Skin epidermis (tissue), 12 donors: ENCODE measurements around the gene LPAR5.

Experiments
- H3K27ac ChIP-seq, 21 experiments: fragments of 200-600 bp; sonication (generic) in 11 of 21; one replicate each; pipeline ENCODE4 v1.5.0; 2020; ENCODE audit warnings: mild to moderate bottlenecking in 3 of 21, inconsistent platforms in 2 of 21, moderate library complexity in 2 of 21
- H3K4me3 ChIP-seq, 7 experiments: fragments of 200-600 bp; sonication (generic) in 2 of 7; one replicate each; pipeline ENCODE4 v1.5.0; 2020; ENCODE audit warnings: inconsistent platforms in 2 of 7, mild to moderate bottlenecking in 2 of 7, moderate library complexity in 1 of 7

The LPAR5 gene

DNA sequence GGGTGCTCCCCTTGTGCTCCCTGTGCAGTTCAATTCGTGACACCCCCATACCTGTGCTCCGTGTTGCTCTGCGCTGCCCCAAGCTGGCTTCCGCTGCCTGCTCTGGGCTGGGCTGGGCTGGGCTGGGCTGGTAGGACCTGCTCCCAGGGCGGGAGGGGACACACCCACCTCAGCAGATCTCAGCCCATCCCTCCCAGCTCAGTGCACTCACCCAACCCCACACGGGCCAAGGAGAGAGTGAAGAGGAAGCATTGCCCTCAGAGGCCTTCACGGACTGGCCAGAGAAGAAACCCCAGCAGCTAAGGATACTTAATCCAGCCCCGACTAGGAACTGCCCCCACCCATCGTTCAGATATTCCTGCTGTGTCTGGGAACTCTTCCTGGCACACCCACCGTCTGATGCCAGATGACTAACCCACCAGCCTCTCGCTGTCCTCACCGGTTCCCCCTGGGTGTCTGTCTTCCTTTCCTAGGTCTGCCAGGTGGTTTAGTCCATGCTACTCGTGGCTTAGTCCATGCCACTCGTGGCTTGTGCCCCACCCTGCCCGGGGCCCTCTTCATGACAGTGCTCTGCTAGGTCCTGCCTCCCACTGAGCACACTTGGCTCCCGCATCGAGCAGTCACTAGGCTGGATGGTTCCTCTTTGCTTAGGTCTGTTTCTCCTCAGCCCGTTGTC is at the start of gene LPAR5:
TSS of gene LPAR5 (minus strand) at position 104 of the 676 bp plus-strand sequence. CDS start 14,711 bp downstream, outside the sequence.
- Histone ChIP-seq H3K4me3 (peak within 1 kb of the TSS in 6 of 7 experiments; percentile 18 to 38 (median 24)), H3K27ac (peak within 1 kb of the TSS; percentile 13 to 89 (median 81))

DNA sequence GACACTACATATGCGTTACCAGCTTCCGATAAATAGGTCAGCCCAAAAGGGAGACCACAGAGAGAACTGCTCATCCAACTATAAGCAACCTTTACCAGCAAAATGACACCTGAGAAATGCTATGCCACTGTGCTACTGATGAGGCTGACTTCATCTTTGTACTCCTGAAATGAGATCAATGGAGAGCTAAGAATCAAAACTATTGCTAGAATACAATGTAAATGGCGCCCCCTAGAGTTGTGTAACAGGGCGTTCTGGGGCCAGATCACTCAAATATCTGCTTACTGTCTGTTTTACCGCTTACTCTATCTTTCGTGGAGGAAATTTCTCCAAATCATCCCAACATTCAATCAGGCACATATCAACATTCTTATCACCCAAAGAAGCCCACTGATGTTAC is 48.9 kb upstream of the LPAR5 start:
- H3K27ac ChIP-seq: no peak overlapping the region

DNA sequence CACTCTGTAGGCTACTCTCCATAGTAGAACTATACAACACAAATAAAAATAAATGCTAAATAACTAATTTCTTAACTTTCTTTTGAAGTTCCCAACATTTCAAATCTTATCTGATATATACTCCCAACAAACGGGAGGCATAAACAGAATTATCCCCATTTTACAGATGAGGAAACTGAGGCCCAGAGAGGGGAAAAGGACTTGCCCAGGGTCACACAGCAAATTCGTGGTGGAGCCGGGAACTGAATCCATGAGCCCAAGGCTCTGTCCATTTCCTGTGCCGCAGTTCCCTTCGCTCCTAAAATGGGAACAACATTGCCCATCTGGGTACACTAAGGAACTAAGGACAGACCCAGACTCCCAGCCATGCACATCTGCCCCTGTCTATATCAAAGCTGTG is 41.2 kb upstream of the LPAR5 start:
- H3K27ac ChIP-seq: no peak overlapping the region
- no peak overlapping the region for H3K4me3 ChIP-seq

More for the DNA sequence above, 48.9 kb upstream of the LPAR5 start:
- H3K4me3 ChIP-seq: no peak overlapping the region

DNA sequence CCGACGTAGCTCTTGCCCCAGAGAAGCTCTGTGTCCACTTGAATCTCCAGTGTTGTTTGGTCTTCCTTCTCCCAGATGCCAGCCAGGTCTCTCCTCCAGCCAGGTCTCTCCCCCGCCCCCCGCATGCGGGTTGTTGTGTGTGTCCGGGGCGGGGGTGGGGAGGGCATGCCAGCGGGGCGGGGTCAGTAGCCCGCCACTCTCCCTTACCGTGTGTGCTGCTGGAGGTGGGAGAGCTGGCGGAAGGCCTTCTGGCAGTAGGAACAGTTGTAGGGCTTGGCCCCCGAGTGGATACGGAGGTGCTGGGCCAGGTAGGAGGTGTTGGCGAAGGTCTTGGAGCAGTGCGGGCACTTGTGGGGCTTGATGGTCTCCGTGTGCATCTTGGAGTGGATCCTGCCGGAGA is 36.4 kb upstream of the LPAR5 start:
- Histone ChIP-seq H3K4me3 (no peak overlapping the region), H3K27ac (no peak overlapping the region)

DNA sequence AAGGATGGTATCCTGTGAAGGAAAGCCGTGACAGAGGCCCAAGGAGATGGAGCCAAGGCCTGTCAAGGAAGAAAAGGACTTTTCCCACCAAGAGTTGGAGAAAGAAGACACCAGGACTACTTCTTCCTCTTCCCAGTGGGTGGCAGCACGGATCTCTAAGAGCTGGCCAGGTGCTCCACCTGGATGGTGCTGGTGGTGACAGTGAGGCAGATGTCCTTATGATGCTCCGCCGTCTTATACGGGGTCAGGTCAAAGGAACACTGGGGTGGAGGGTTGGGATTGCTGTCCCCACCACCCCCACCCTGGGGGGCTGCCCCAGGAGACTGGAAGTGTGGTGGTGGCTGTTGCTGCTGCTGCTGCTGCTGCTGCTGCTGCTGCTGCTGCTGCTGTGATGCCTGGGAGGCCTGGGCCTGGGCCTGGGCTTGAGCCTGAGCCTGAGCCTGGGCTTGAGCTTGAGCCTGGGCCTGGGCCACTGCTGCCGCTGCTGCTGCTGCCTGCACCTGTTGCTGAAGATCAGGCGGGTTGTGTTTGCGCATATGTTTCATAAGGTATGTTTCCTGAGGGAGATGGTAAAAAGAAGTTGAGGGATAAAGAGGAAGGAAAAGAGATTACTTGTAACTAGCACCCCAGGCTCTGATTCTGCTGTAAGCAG is 31.9 kb upstream of the LPAR5 start:
- Histone ChIP-seq H3K4me3 (no peak overlapping the region), H3K27ac (no peak overlapping the region)

DNA sequence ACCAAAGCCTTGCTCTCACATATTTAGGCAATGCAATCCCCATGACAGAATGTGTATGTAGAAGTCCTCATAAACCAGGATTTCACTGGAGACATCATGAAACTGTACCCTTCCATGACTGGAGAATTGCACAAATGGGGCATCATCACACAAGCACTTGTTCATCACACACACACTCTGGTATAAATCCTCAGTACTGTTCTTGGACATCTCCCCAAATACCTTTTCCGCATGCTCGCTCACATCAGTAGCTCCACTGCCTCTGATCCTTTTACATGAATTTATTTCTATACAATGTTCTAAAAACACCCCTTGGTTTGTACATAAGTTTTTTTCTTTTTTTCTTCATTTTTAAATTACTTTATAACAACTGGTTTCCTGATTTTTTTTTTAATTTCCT is 30.5 kb upstream of the LPAR5 start:
- Histone ChIP-seq H3K27ac (no peak overlapping the region), H3K4me3 (no peak overlapping the region)

DNA sequence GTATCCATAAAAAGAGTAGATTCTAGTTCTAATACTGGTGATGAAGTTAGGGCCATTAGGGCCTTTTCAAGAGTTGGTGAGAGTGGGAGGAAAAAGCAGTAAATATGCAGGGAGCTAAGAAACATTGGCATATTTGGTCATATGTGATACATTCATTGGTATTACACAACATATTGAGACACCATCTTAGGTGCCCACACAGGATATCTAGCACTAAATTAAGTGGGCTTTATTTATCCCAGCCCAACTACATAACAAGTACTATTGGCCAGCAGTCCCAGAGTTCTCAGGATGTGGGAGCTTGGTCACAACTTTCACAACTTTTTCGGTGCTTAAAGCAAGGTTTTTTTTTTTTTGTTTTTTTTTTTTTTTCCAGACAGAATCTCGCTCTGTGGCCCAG is 29.1 kb upstream of the LPAR5 start:
- no peak overlapping the region for H3K4me3 ChIP-seq
- H3K27ac ChIP-seq: no peak overlapping the region

DNA sequence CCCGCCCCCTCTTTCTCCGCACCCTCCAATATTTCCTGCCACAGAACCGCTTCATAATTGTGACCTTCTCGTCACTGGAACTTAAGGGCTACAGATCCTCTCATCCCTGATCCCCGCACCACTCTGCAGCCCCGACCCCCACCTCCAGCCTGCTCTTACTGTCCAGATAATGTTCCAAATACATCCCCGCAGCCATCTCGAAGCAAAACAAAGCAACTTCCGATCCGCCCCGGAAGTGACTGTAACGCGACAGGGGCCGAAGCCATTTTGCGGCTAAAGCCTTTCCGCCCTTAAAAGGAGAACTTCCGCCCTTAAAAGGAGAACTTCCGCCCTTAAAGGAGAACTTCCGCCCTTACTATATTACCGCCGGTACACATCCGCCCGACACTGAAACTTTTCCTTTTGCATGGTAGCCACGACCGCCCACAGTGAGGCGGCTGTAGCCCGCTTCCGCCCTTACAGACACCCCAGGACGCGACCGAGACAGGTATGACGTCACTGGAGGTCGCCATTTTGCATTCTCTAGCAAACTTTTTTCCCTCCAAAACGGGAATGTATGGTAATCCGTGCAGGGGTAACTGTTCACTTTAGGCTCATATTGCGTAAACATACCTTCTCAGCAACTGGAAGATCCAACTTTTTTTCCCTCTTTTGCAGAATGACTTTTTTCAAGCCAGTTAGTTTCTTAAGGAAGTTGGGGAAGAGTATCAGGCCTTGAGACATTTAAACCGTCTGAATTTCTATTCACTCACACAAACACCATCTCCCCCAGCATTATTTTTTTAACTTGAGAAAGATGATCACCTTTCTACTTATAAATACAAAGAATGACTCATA is 27.4 kb upstream of the LPAR5 start, which contains the start of gene ING4:
TSS of gene ING4 (minus strand) at position 214 of the 837 bp plus-strand sequence. CDS start at position 196, 18 bp downstream.
- Histone ChIP-seq H3K4me3 (peak within 1 kb of the TSS; percentile 64 to 83 (median 70)), H3K27ac (peak within 1 kb of the TSS; percentile 24 to 84 (median 76))

DNA sequence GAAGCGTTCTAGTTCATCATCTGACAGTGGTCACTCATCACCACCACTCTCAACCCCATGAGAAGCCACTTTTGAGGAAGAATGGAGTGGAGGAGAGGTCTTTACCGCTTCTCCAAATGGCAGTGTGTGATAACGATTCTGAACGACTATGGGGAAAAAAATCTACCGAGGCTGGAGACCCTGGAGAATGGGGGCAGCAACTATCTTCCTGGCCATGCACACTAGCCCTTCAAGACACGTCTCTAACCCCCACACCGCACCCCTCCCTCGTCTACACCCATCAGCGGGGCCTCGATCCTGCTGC is 26.8 kb upstream of the LPAR5 start:
- peak overlapping the region; percentile 64 to 83 (median 70) for H3K4me3 ChIP-seq
- peak overlapping the region in 20 of 21 experiments; percentile 40 to 84 (median 74) for H3K27ac ChIP-seq

DNA sequence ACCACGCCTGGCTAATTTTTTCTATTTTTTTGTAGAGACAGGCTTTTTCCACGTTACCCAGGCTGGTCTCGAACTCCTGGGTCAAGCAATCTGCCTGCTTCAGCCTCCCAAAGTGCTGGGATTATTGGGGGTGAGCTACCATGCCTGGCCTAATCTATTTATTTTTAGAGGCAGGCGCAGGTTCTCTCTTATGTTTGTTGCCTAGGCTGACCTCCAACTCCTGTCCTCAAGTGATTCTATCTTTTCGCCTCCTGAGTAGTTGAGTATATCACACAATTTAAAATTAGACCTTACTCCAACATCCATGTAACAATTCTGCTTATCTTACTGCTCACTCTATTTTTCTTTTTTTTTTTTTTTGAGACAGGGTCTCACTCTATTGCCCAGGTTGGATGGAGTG is 18.2 kb upstream of the LPAR5 start:
- no peak overlapping the region for H3K4me3 ChIP-seq
- no peak overlapping the region for H3K27ac ChIP-seq

DNA sequence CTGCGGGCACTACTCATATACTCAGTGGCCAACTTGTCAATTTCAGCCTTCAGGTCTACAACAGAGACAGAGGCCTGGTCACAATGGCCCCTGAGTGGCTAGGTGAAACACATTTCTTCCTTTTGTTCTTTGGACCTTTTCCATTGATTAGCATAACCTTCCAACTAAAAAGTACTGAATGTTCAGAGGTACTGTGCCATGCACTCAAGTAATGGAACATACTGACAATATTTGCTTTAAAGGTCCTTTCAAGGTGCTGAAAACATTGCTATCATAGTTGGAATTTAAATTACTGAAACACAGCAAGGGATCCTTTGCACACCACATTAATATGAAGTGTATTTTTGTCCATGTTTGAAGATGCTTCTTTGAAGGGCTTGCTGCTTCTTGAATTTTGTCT is 17.6 kb upstream of the LPAR5 start:
- Histone ChIP-seq H3K4me3 (no peak overlapping the region), H3K27ac (no peak overlapping the region)

DNA sequence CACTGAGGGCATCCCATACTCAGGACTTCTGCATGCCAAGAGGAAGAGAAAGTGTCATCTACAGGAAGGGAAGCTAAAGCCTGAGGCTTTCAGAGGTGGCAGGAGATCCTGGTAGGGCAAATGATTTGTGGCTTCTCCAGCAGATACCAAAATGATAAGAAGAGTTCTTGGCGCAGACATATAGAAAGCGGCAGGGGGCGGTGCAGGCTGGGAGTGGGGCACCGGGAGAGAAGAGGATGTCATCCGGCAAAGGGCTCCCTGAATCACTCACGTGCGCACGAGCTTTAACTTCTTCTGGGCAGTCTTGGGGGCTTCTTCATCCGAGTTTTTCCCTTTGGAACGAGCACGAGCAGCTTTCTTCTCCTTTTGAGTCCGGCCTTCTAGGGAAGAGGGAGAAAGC is 16.6 kb upstream of the LPAR5 start:
- no peak overlapping the region for H3K27ac ChIP-seq
- no peak overlapping the region for H3K4me3 ChIP-seq

DNA sequence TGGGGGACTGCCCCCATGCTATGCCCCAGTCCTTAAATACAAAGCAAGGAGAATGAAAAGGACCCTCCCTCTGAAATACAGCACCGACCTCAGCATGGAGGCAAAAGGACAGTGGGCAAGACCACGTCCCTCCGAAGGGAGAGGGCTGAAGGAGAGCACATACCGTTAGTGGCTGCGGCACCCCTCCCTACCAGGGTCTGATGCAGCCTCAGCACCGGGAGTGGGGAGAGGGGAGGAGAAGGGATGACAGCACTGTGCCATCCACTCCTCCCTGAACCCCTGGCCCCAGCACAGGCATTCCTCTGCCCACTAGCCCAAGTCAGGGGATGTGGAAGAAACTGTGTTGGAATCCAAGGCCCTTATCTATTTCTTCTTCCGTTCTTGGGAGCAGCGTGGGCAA is 15.1 kb upstream of the LPAR5 start:
- Histone ChIP-seq H3K27ac (no peak overlapping the region), H3K4me3 (no peak overlapping the region)

DNA sequence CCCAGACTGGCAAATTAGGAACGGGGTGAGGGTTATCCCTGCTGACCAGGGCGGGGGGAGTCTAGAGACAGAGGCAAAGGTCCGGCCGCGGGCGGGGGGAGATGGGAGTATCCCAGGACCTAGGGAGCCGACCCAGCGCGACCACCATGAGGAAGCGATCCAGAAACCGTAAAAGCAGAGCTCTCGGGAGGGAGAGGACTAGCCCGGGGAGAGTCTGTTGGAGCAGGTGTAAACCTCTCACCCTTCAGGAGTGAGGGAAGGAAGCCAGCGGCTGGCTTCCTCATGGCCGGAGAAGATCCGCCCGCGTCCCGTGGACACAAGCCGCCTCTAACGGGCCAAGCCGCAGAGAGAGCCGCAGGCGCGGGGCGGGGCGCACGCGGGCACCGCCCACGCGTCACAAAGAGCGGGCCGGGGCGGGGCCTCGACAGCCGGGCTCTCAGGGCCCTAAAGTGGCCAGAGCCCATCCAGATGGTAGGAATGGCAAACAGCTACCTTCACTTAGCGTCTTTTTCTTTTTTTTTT is 11.4 kb upstream of the LPAR5 start, which contains the start of gene ACRBP:
TSS of gene ACRBP (minus strand) at position 350 of the 522 bp plus-strand sequence. CDS start at position 284, 66 bp downstream.
- Histone ChIP-seq H3K27ac (peak within 1 kb of the TSS in 18 of 21 experiments; percentile 6 to 70 (median 44)), H3K4me3 (peak within 1 kb of the TSS; percentile 10 to 35 (median 23))

DNA sequence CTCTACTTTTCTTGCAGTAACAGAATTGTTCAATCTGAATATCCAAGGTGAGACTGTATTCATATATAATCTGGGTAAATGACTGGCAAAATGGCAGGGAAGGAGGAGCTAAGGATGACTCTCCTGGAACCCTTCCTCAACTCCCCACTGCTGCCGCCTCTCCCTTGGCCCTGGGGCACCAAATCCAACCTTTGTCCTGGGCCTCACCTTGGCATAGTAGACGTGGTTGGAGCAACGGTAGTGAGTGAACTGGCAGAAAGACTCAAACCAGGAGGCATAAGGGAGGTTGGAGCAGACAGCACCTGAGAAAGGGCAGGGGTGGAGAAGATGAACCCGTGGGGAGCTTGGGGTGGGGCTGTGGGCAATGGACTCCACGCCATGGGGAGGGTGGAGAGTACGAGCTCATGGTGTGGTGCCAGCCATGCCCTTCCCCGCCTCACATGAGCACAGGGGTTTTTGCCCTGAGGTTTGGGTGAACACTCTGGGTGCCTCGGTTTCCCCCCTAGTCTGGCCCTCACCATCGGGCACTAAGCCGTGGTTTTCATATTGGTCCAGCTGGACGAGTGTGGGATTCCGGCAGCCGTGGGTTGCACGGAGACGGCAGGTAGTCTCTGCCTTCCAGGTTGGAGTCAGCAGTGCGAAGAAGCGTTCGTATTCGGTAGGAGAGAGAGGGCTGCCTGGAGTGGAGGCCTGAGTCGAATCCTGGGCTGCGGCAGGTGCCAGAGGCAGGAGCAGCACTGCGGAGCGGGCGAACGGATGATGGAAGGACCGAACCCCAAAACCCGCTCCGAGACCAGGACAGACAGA is 10.7 kb upstream of the LPAR5 start:
- Histone ChIP-seq H3K4me3 (peak overlapping the region; percentile 10 to 35 (median 23)), H3K27ac (peak overlapping the region in 18 of 21 experiments; percentile 6 to 70 (median 44))

DNA sequence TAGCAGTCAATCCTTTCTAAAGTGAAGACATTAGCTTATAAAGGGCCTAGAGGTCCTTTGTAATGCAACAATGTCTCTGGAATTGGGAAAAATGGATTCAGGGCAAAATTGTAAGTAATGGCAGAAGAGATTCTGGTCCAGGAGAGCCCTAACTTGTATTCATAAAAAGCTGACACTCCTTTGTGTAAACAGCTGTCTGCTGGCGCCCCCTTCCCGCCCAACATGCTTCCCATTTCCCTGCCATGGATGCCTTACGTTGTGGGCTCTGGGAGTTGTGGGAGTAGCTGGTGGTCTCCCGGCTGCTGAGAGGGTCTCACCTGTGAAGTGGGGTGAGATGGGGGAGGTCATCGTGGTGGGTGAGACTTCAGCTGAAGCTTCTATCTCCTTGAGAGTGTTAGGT is 9.1 kb upstream of the LPAR5 start:
- H3K4me3 ChIP-seq: no peak overlapping the region
- peak overlapping the region in 10 of 21 experiments; percentile 4 to 78 (median 64) for H3K27ac ChIP-seq

DNA sequence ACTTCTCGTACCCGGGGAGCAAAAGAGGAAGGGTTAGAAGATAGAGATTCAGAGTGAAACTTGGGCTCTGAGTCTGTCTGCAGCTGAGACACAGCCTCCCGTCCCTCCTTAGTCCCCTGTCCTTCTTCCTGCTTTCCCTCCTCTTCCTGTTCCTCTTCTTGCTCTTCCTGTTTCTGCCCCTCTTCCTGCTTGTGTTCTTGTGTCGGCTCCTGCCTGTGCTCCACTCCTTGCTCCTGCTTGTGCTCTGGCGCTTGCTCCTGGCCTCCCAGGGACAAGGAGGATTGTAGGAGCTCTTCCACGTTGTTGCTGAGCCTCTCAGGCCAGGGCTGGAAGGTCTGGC is 8.5 kb upstream of the LPAR5 start:
- Histone ChIP-seq H3K27ac (peak overlapping the region in 13 of 21 experiments; percentile 4 to 78 (median 62)), H3K4me3 (no peak overlapping the region)

DNA sequence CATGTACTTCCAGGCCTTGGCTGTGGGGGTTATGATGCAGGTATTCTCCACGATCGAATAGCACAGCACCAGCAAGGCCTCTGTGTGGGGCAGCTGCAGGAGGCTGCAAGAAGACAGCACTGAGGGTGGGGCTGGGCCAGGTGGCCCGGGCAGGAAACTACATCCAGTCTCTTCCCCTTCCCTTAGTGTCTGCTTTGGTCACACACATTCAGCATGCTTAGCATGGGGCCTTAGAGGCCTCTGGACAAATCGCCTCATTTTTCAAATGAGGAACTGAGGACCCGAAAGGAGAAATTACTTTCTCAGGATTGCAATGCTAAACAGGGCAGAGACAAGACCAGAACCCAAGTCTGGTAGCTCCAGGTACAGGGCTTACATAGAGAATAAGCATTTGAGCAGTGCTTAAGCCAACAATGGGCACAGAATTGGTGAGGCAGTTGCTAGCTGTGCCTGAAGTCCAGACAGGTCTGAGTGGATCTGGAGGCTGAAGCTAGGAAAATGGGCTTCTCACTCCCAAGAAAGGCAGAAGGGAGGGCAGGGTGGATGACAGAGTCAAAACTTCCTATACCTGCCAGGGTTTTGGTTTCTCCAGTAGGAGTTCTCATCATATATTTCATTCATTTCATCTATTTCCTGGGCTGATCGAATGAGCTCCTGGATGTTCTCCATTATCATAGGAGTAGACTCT is 8.0 kb upstream of the LPAR5 start:
- Histone ChIP-seq H3K27ac (peak overlapping the region in 9 of 21 experiments; percentile 21 to 78 (median 54)), H3K4me3 (no peak overlapping the region)

DNA sequence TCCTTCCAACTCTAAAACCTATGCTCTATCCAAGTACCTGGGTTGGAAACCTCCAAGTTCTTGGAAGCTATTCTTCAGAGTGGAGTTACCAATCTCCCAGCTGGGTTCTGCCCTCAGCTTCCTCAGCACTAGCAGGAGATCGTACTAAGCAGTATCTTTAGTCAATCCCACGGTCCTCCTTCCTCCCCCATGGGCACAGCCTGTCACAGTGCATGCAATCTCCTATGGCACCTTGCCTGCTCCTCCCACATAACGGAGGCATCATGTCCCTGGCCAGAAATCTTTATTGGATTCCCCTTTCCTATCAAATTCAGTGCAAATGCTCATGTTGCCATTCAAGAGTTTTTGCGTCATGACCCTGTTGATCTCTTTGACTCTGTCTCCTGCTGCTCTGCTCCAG is 5.4 kb upstream of the LPAR5 start:
- Histone ChIP-seq H3K4me3 (no peak overlapping the region), H3K27ac (no peak overlapping the region)
